ENCODE measurements around the gene PGLYRP1. TPM values are rescaled to one million over a fixed set of nuclear protein-coding genes. Genes with fewer than 3 reads are reported as not detected.

The PGLYRP1 gene
- total RNA-seq, 1 experiment from 2014 or later = not detected

- CTCF ChIA-PET = no interaction called here
Observed at GRCh38 chr19:45990113-45990728, 32.6 kb downstream of the PGLYRP1 start.

GRCh38 chr19:45985321-45985720, 37.5 kb downstream of the PGLYRP1 start:
- Histone ChIP-seq H3F3A (ENCODE audit: low read length, unreplicated experiment) (no peaks in the 10 kb centered on the region), H3K27ac (ENCODE audit: low read length) (no peak overlapping the region), H3K27me3 (ENCODE audit: low read length) (no peaks in the 10 kb centered on the region), H3K4me3 (ENCODE audit: low read length) (no peak overlapping the region), H3K9me3 (ENCODE audit: low read length) (no peaks in the 10 kb centered on the region), H3K9ac (ENCODE audit: low read length) (no peak overlapping the region), H3K36me3 (ENCODE audit: low read depth, low read length) (no peaks in the 10 kb centered on the region), H3K4me1 (ENCODE audit: insufficient read depth, low read length) (no peaks in the 10 kb centered on the region), H2AFZ (ENCODE audit: low read length) (no peak overlapping the region), H3K9me2 (replicated peaks; ENCODE audit: low read length) (no peaks in the 10 kb centered on the region), H3K79me2 (ENCODE audit: low read length) (no peaks in the 10 kb centered on the region), H4K20me1 (ENCODE audit: low read length) (no peaks in the 10 kb centered on the region), H3K4me2 (ENCODE audit: low read length) (no peak overlapping the region)
- ATAC-seq (no peak), DNase-seq (no peak)
- no peak for TF ChIP-seq EZH2phosphoT487 (IDR thresholded peaks at IDR 0.05; ENCODE audit: borderline replicate concordance, low read length)
- TF ChIP-seq CTCF (conservative IDR thresholded peaks at IDR 0.05; ENCODE audit: low read depth, low read length) = no peak
- no peak for TF ChIP-seq EZH2 (IDR thresholded peaks at IDR 0.05; ENCODE audit: low read length, unreplicated experiment)
- intact Hi-C loops (cut with micrococcal nuclease) = no loop called here
- POLR2A ChIA-PET (ENCODE audit: unreplicated experiment) = no interaction called here
- no TSS peak for BruUV-seq (replicated peaks)
- CTCF ChIA-PET = no interaction called here

More at GRCh38 chr19:45990113-45990728, 32.6 kb downstream of the PGLYRP1 start:
- Histone ChIP-seq H3K9me3 (ENCODE audit: low read length) (no peaks in the 10 kb centered on the region), H4K20me1 (ENCODE audit: low read length) (no peaks in the 10 kb centered on the region), H3K9me2 (replicated peaks; ENCODE audit: low read length) (no peaks in the 10 kb centered on the region), H3K4me2 (ENCODE audit: low read length) (no peak overlapping the region), H3K9ac (ENCODE audit: low read length) (no peak overlapping the region), H3K36me3 (ENCODE audit: low read depth, low read length) (no peaks in the 10 kb centered on the region), H3F3A (ENCODE audit: low read length, unreplicated experiment) (no peaks in the 10 kb centered on the region), H3K4me3 (ENCODE audit: low read length) (no peak overlapping the region), H3K4me1 (ENCODE audit: insufficient read depth, low read length) (no peaks in the 10 kb centered on the region), H3K27me3 (ENCODE audit: low read length) (no peaks in the 10 kb centered on the region), H3K27ac (ENCODE audit: low read length) (no peak overlapping the region), H3K79me2 (ENCODE audit: low read length) (no peaks in the 10 kb centered on the region), H2AFZ (ENCODE audit: low read length) (no peak overlapping the region)
- TF ChIP-seq EZH2 (IDR thresholded peaks at IDR 0.05; ENCODE audit: low read length, unreplicated experiment) (no peak), CTCF (conservative IDR thresholded peaks at IDR 0.05; ENCODE audit: low read depth, low read length) (no peak), EZH2phosphoT487 (IDR thresholded peaks at IDR 0.05; ENCODE audit: borderline replicate concordance, low read length) (no peak)
- no peak for DNase-seq
- intact Hi-C loops (cut with micrococcal nuclease) = loop anchor here (10.0 kb wide), 1 partner anchor 65 kb away; no protein-coding TSS in a partner anchor
- POLR2A ChIA-PET (ENCODE audit: unreplicated experiment) = no interaction called here
- no peak for ATAC-seq
- no TSS peak for BruUV-seq (replicated peaks)

- DNase-seq (no peak), ATAC-seq (no peak)
- Histone ChIP-seq H3K79me2 (ENCODE audit: low read length) (no peaks in the 10 kb centered on the region), H3K4me1 (ENCODE audit: insufficient read depth, low read length) (no peaks in the 10 kb centered on the region), H2AFZ (ENCODE audit: low read length) (no peak overlapping the region), H3K9ac (ENCODE audit: low read length) (no peak overlapping the region), H3K4me3 (ENCODE audit: low read length) (no peak overlapping the region), H3F3A (ENCODE audit: low read length, unreplicated experiment) (no peaks in the 10 kb centered on the region), H3K9me3 (ENCODE audit: low read length) (no peaks in the 10 kb centered on the region), H3K36me3 (ENCODE audit: low read depth, low read length) (no peaks in the 10 kb centered on the region), H3K27me3 (ENCODE audit: low read length) (no peaks in the 10 kb centered on the region), H3K4me2 (ENCODE audit: low read length) (no peak overlapping the region), H4K20me1 (ENCODE audit: low read length) (no peaks in the 10 kb centered on the region), H3K27ac (ENCODE audit: low read length) (no peak overlapping the region), H3K9me2 (replicated peaks; ENCODE audit: low read length) (no peaks in the 10 kb centered on the region)
- intact Hi-C loops (cut with micrococcal nuclease) = no loop called here
- ChIA-PET CTCF (no interaction called here), POLR2A (ENCODE audit: unreplicated experiment) (no interaction called here)
- TF ChIP-seq EZH2phosphoT487 (IDR thresholded peaks at IDR 0.05; ENCODE audit: borderline replicate concordance, low read length) (no peak), CTCF (conservative IDR thresholded peaks at IDR 0.05; ENCODE audit: low read depth, low read length) (no peak), EZH2 (IDR thresholded peaks at IDR 0.05; ENCODE audit: low read length, unreplicated experiment) (no peak)
- BruUV-seq (replicated peaks) = no TSS peak
Observed at GRCh38 chr19:45981350-45981749, 41.5 kb downstream of the PGLYRP1 start.
